Gastroesophageal sphincter (tissue), 4 donors: ENCODE data around the gene POLR2M. TPM values are rescaled to one million over a fixed set of nuclear protein-coding genes. Genes with fewer than 3 reads are reported as not detected.

Experiments used
- ATAC-seq: fragments of 150-250 bp; one replicate; pipeline ENCODE4 v1.9.1; 2016; ENCODE audit warnings: mild to moderate bottlenecking, moderate library complexity
- H3K27ac ChIP-seq, 4 donors: fragments of 200-600 bp; sonication (generic) in 3 of 4; 1 replicate in 3 of 4; 2 replicates in 1 of 4; pipeline ENCODE4 v1.5.1; 2016 to 2019
- H3K27me3 ChIP-seq: fragments of 200-600 bp; sonication (generic); one replicate; pipeline ENCODE4 v1.5.1; 2019
- H3K36me3 ChIP-seq, 2 donors: fragments of 200-600 bp; sonication (generic); one replicate each; pipeline ENCODE4 v1.5.1; 2019; ENCODE audit warnings: control low read depth in 1 of 2
- H3K4me1 ChIP-seq, 3 donors: fragments of 200-600 bp; sonication (generic); 1 replicate in 2 of 3; 2 replicates in 1 of 3; pipeline ENCODE4 v1.5.1; 2016 to 2019; ENCODE audit warnings: control low read depth in 2 of 3
- H3K4me3 ChIP-seq, 2 donors: fragments of 200-600 bp; sonication (generic); one replicate each; pipeline ENCODE4 v1.5.1; 2019; ENCODE audit warnings: mild to moderate bottlenecking in 1 of 2, moderate library complexity in 1 of 2
- H3K9me3 ChIP-seq, 3 donors: fragments of 200-600 bp; sonication (generic); one replicate each; pipeline ENCODE4 v1.5.1; 2017 to 2019; ENCODE audit warnings: control low read depth in 2 of 3
- EP300 ChIP-seq: sonication (generic); formaldehyde crosslinking; IDR thresholded peaks from one replicate; pipeline ENCODE4 v1.6.1; 2017; ENCODE audit warnings: antibody characterized with exemption, mild to moderate bottlenecking
- POLR2A ChIP-seq, 2 donors: fragments of 450-650 bp; IDR thresholded peaks; one replicate each; pipeline ENCODE4 v1.6.1; 2017; ENCODE audit warnings: antibody characterized with exemption in 2 of 2, mild to moderate bottlenecking in 2 of 2, moderate library complexity in 1 of 2
- POLR2AphosphoS5 ChIP-seq: sonication (generic); formaldehyde crosslinking; IDR thresholded peaks from one replicate; pipeline ENCODE4 v1.6.1; 2017; ENCODE audit warnings: antibody characterized with exemption
- WGBS, 2 donors: methylation state at CpG; one replicate each; pipeline ENCODE4 v1.1.5; 2018; ENCODE audit warnings: low coverage in 1 of 2; 5-methylcytosine and 5-hydroxymethylcytosine counted together
- total RNA-seq, 4 donors: library from RNA; depleted of rRNA; stranded (reverse); fragments of >200 nt; gene quantifications; one replicate each; pipeline ENCODE4 v1.1.0, GENCODE V29; 2016
- TF ChIP-seq, protein P1 (sequence below), 4 experiments: fragments of 200-600 bp in 2 of 4; fragments of 450-650 bp in 2 of 4; sonication (generic) in 1 of 4; IDR thresholded peaks; one replicate each; pipeline ENCODE4 v1.5.1; 2017 to 2019; ENCODE audit warnings: antibody characterized with exemption in 4 of 4, mild to moderate bottlenecking in 2 of 4, moderate library complexity in 2 of 4

Gene POLR2M
- total RNA-seq, 4 donors from 2014 or later: 47.3 to 80.5 (median 59.0) TPM

DNA sequence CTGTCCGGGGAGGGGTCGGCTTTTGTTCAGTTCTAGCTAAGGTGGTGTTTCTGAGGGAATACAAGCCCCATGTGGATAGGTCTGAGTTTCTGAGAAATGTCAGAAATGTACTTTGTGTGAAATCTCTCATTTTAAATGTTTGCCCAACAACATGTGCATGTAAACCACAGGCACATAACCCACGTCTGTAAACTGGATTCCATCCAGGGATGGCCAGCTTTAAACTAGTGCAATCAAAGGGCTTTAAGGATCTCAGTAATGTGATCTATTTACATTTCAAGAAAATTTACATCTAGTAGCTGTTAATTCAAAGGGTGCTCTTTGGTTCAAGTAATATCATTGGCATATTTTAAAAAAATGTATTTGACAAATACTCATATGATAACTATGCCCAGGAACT is 52.0 kb downstream of the POLR2M start:
- TF ChIP-seq POLR2A (IDR thresholded peaks at IDR 0.05): no peak
- TF ChIP-seq, protein P1, sequence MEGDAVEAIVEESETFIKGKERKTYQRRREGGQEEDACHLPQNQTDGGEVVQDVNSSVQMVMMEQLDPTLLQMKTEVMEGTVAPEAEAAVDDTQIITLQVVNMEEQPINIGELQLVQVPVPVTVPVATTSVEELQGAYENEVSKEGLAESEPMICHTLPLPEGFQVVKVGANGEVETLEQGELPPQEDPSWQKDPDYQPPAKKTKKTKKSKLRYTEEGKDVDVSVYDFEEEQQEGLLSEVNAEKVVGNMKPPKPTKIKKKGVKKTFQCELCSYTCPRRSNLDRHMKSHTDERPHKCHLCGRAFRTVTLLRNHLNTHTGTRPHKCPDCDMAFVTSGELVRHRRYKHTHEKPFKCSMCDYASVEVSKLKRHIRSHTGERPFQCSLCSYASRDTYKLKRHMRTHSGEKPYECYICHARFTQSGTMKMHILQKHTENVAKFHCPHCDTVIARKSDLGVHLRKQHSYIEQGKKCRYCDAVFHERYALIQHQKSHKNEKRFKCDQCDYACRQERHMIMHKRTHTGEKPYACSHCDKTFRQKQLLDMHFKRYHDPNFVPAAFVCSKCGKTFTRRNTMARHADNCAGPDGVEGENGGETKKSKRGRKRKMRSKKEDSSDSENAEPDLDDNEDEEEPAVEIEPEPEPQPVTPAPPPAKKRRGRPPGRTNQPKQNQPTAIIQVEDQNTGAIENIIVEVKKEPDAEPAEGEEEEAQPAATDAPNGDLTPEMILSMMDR (IDR thresholded peaks at IDR 0.05): no peak
- no peak for TF ChIP-seq EP300
- Histone ChIP-seq H3K27me3 (no peaks in the 10 kb centered on the region), H3K9me3 (no peaks in the 10 kb centered on the region), H3K4me3 (no peak overlapping the region), H3K4me1 (no peaks in the 10 kb centered on the region), H3K27ac (no peak overlapping the region), H3K36me3 (no peaks in the 10 kb centered on the region)
- ATAC-seq: no peak
- 43 to 73% methylated on average over 1 to 3 of the region's 3 CpGs for WGBS, 2 donors

DNA sequence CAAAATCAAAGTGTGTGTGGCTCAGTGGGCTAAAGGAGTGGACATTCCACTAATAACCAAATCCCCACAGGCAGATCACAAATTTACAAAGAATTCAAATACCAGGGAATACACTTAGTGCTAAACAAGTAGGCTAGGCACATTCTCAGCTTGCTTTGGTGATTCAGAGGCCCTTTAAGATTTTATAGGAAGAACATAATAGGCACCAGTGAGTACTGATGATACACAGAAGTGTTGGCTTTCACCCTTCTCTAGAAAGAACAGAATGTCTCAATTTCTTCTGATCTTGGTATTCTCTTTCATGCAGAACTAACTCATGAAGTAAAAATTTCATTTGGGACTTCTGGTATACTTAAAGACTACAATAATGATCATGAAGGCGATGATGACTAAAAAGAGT is 55.0 kb downstream of the POLR2M start:
- H3K36me3 ChIP-seq: no peaks in the 10 kb centered on the region
- 100% methylated on average over 1 of the region's 1 CpG for whole genome bisulfite sequencing, 2 donors
- H3K27me3 ChIP-seq: no peaks in the 10 kb centered on the region
- H3K4me3 ChIP-seq: no peak overlapping the region
- no peak for ATAC-seq
- H3K4me1 ChIP-seq: no peaks in the 10 kb centered on the region
- no peak overlapping the region for H3K27ac ChIP-seq
- TF ChIP-seq, protein P1 (IDR thresholded peaks at IDR 0.05): no peak
- TF ChIP-seq POLR2AphosphoS5 (no peak), EP300 (no peak), POLR2A (IDR thresholded peaks at IDR 0.05) (no peak)
- H3K9me3 ChIP-seq: no peaks in the 10 kb centered on the region

DNA sequence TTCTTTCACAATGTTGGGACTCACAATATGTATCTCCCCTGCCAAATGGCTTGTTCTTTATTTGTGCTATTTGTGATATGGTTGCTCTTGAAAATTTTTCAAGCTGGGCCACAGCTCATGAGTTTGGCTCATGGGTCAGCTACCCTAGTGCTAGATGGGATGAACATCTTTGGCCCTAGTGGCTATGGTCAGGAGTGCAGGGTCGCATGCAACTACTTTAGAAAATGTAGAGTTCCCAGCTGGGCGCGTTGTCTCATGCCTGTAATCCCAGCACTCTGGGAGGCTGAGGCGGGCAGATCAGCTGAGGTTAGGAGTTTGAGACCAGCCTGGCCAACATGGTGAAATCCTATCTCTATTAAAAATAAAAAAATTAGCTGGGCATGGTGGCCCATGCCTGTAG is 55.8 kb downstream of the POLR2M start:
- no peaks in the 10 kb centered on the region for H3K9me3 ChIP-seq
- 83% methylated on average over 1 of the region's 4 CpGs; no CpG with 5 or more reads in 1 of the 2 donors for WGBS, 2 donors
- no peaks in the 10 kb centered on the region for H3K4me1 ChIP-seq
- no peak for ATAC-seq
- no peaks in the 10 kb centered on the region for H3K27me3 ChIP-seq
- TF ChIP-seq EP300 (no peak), POLR2AphosphoS5 (no peak), POLR2A (IDR thresholded peaks at IDR 0.05) (no peak)
- TF ChIP-seq, protein P1 (IDR thresholded peaks at IDR 0.05): no peak
- no peak overlapping the region for H3K27ac ChIP-seq
- H3K4me3 ChIP-seq: no peak overlapping the region
- H3K36me3 ChIP-seq: no peaks in the 10 kb centered on the region

DNA sequence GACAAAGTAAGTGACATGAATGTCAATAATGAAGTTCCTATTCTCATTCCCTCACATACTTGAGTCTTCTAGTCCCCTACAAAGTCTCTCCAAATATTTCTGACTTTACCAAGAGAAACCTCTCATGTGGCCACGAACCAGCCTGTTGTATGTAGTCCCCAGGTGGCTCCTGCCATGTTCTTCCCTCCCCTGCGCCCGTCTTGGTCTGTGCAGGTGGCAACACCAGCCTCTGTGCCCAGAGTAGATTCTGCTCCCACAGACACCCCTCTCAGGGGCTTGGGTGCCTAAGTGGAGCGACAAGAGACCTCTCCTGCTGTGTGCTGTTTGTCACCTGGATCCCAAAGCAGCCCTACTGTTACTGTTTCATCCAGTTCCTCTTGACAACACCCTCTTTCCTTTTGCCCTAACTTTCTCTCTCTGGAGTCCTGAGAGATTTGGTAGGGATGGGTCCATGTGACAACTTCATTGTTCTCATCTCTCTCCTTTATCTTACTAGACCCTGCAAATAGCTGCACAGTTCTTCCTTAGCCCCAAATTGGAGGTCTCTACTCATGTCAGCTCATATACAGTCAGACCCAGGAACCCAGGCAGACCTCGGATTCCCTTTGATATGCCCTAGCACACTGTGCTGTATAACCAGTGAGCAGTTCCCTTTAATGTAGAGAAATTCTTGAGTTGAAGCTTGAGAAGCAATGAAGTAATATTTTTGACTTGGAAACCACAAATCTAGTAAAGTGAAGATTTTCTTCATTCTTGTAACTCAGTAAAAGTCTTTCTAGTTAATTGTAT is 56.9 kb downstream of the POLR2M start:
- Histone ChIP-seq H3K36me3 (no peaks in the 10 kb centered on the region), H3K27ac (no peak overlapping the region), H3K4me3 (no peak overlapping the region), H3K4me1 (no peaks in the 10 kb centered on the region), H3K27me3 (no peaks in the 10 kb centered on the region), H3K9me3 (no peaks in the 10 kb centered on the region)
- no peak for ATAC-seq
- TF ChIP-seq POLR2AphosphoS5 (no peak), EP300 (no peak), POLR2A (IDR thresholded peaks at IDR 0.05) (no peak)
- TF ChIP-seq, protein P1 (IDR thresholded peaks at IDR 0.05): no peak
- WGBS, 2 donors: 92 to 96% methylated on average over 1 to 4 of the region's 5 CpGs

Other genes starting within 250 kb of the POLR2M start
- 100 to 1,000 TPM in 3 of 4 donors, 10 to 100 TPM in 1; 13.6 to 299 (median 190) TPM for gene MYZAP, start 114.8 kb upstream of the POLR2M start, total RNA-seq